Suprapubic skin (tissue), 4 donors: ENCODE measurements around the gene TMCO4. TPM values are rescaled to one million over a fixed set of nuclear protein-coding genes. Genes with fewer than 3 reads are reported as not detected.

Source experiments
- DNase-seq, 2 donors: peaks; one replicate each; pipeline ENCODE4 v3.0.0-alpha.2; 2019; ENCODE audit warnings: low spot score in 2 of 2
- H3K27ac ChIP-seq: fragments of 200-600 bp; sonication (generic); one replicate; pipeline ENCODE4 v1.5.1; 2019
- H3K27me3 ChIP-seq: fragments of 200-600 bp; sonication (generic); one replicate; pipeline ENCODE4 v1.5.1; 2019
- H3K36me3 ChIP-seq: fragments of 200-600 bp; sonication (generic); one replicate; pipeline ENCODE4 v1.5.1; 2019
- H3K4me1 ChIP-seq: fragments of 200-600 bp; sonication (generic); one replicate; pipeline ENCODE4 v1.5.1; 2019
- H3K4me3 ChIP-seq: fragments of 200-600 bp; sonication (generic); one replicate; pipeline ENCODE4 v1.5.1; 2019; ENCODE audit warnings: mild to moderate bottlenecking
- H3K9me3 ChIP-seq: fragments of 200-600 bp; sonication (generic); one replicate; pipeline ENCODE4 v1.5.1; 2019
- CTCF ChIP-seq, 2 donors: fragments of 200-600 bp in 1 of 2; fragments of 450-650 bp in 1 of 2; sonication (generic) in 1 of 2; IDR thresholded peaks; one replicate each; pipeline ENCODE4 v1.5.1; 2016 to 2019; ENCODE audit warnings: antibody characterized with exemption in 2 of 2, mild to moderate bottlenecking in 1 of 2, moderate library complexity in 1 of 2
- EP300 ChIP-seq: sonication (generic); formaldehyde crosslinking; IDR thresholded peaks from one replicate; pipeline ENCODE4 v1.6.1; 2017; ENCODE audit warnings: antibody characterized with exemption
- POLR2A ChIP-seq, 2 donors: fragments of 450-650 bp; IDR thresholded peaks; one replicate each; pipeline ENCODE4 v1.6.1; 2017; ENCODE audit warnings: antibody characterized with exemption in 2 of 2, mild to moderate bottlenecking in 2 of 2, moderate library complexity in 2 of 2
- POLR2AphosphoS5 ChIP-seq, 3 donors: sonication (generic); formaldehyde crosslinking; IDR thresholded peaks; one replicate each; pipeline ENCODE4 v1.6.1; 2017; ENCODE audit warnings: antibody characterized with exemption in 3 of 3
- WGBS: methylation state at CpG from one replicate; pipeline ENCODE4 v1.1.5; 2018; 5-methylcytosine and 5-hydroxymethylcytosine counted together
- total RNA-seq, 4 donors: library from RNA; depleted of rRNA; stranded (reverse); fragments of >200 nt; gene quantifications; one replicate each; pipeline ENCODE4 v1.1.0, GENCODE V29; 2016

The TMCO4 gene
- total RNA-seq, 4 donors from 2014 or later: 11.6 to 23.8 (median 15.0) TPM

- Histone ChIP-seq H3K4me3 (no peak overlapping the region), H3K27ac (no peak overlapping the region), H3K27me3 (no peaks in the 10 kb centered on the region), H3K4me1 (no peaks in the 10 kb centered on the region), H3K36me3 (peaks cover 5% of the 10 kb centered on the region), H3K9me3 (no peaks in the 10 kb centered on the region)
- no peak for DNase-seq
- 89% methylated on average over 12 of the region's 12 CpGs for WGBS
- TF ChIP-seq EP300 (no peak), POLR2A (IDR thresholded peaks at IDR 0.05) (no peak), POLR2AphosphoS5 (IDR thresholded peaks at IDR 0.05) (no peak), CTCF (IDR thresholded peaks at IDR 0.05) (no peak)
Measured at GRCh38 chr1:19710825-19711611, 88.7 kb downstream of the TMCO4 start.

- TF ChIP-seq EP300 (no peak), POLR2AphosphoS5 (IDR thresholded peaks at IDR 0.05) (no peak), CTCF (IDR thresholded peaks at IDR 0.05) (no peak), POLR2A (IDR thresholded peaks at IDR 0.05) (no peak)
- Histone ChIP-seq H3K36me3 (peaks cover 5% of the 10 kb centered on the region), H3K4me3 (no peak overlapping the region)
Measured at GRCh38 chr1:19709260-19709793, 90.4 kb downstream of the TMCO4 start.

GRCh38 chr1:19708567-19709110, 91.1 kb downstream of the TMCO4 start:
- H3K27me3 ChIP-seq: no peaks in the 10 kb centered on the region
- TF ChIP-seq CTCF (IDR thresholded peaks at IDR 0.05) (no peak), POLR2A (IDR thresholded peaks at IDR 0.05) (no peak), POLR2AphosphoS5 (IDR thresholded peaks at IDR 0.05) (no peak), EP300 (no peak)
- DNase-seq: no peak
- H3K27ac ChIP-seq: no peak overlapping the region
- WGBS: 91% methylated on average over 8 of the region's 8 CpGs
- H3K4me1 ChIP-seq: peaks cover 8% of the 10 kb centered on the region
- H3K9me3 ChIP-seq: no peaks in the 10 kb centered on the region
- no peak overlapping the region for H3K4me3 ChIP-seq
- peaks cover 5% of the 10 kb centered on the region for H3K36me3 ChIP-seq

More at GRCh38 chr1:19709260-19709793, 90.4 kb downstream of the TMCO4 start:
- 87% methylated on average over 4 of the region's 4 CpGs for WGBS
- H3K9me3 ChIP-seq: no peaks in the 10 kb centered on the region
- no peak overlapping the region for H3K27ac ChIP-seq
- no peaks in the 10 kb centered on the region for H3K27me3 ChIP-seq
- peaks cover 5% of the 10 kb centered on the region for H3K4me1 ChIP-seq
- no peak for DNase-seq

- H3K36me3 ChIP-seq: peaks cover 5% of the 10 kb centered on the region
- no peaks in the 10 kb centered on the region for H3K27me3 ChIP-seq
- H3K9me3 ChIP-seq: no peaks in the 10 kb centered on the region
- no peak overlapping the region for H3K27ac ChIP-seq
- TF ChIP-seq CTCF (IDR thresholded peaks at IDR 0.05): no peak
- no peak for TF ChIP-seq POLR2A (IDR thresholded peaks at IDR 0.05)
- no peak for TF ChIP-seq EP300
- no peak overlapping the region for H3K4me3 ChIP-seq
- peaks cover 8% of the 10 kb centered on the region for H3K4me1 ChIP-seq
- DNase-seq: no peak
- 91% methylated on average over 4 of the region's 4 CpGs for WGBS
Measured at GRCh38 chr1:19706136-19706535, 93.6 kb downstream of the TMCO4 start.

- Histone ChIP-seq H3K36me3 (peaks cover 9% of the 10 kb centered on the region), H3K27me3 (no peaks in the 10 kb centered on the region), H3K27ac (no peak overlapping the region), H3K9me3 (no peaks in the 10 kb centered on the region), H3K4me3 (no peak overlapping the region), H3K4me1 (peaks cover 8% of the 10 kb centered on the region)
- TF ChIP-seq POLR2AphosphoS5 (IDR thresholded peaks at IDR 0.05) (no peak), CTCF (IDR thresholded peaks at IDR 0.05) (no peak)
- no peak for DNase-seq
- WGBS: 83% methylated on average over 4 of the region's 4 CpGs
Measured at GRCh38 chr1:19705464-19705863, 94.3 kb downstream of the TMCO4 start.
